Lower leg skin (tissue), 4 donors: Measurements from ENCODE around the gene NPHP3. TPM values are rescaled to one million over a fixed set of nuclear protein-coding genes. Genes with fewer than 3 reads are reported as not detected.

Experiments
- DNase-seq, 2 donors: peaks; one replicate each; pipeline ENCODE4 v3.0.0-alpha.2; 2019; ENCODE audit warnings: low spot score in 2 of 2
- H3K4me3 ChIP-seq: fragments of 200-600 bp; sonication (generic); 2 replicates; pipeline ENCODE4 v1.5.1; 2017; ENCODE audit warnings: mild to moderate bottlenecking, low read depth; ENCODE audit not compliant: poor library complexity, severe bottlenecking
- CTCF ChIP-seq, 3 donors: fragments of 450-650 bp; IDR thresholded peaks; one replicate each; pipeline ENCODE4 v1.5.1; 2016; ENCODE audit warnings: antibody characterized with exemption in 3 of 3, mild to moderate bottlenecking in 3 of 3, moderate library complexity in 2 of 3
- POLR2A ChIP-seq, 2 donors: fragments of 450-650 bp; IDR thresholded peaks; one replicate each; pipeline ENCODE4 v1.6.1; 2016 to 2017; ENCODE audit warnings: antibody characterized with exemption in 2 of 2, mild to moderate bottlenecking in 1 of 2, moderate library complexity in 1 of 2
- WGBS, 2 donors: methylation state at CpG; one replicate each; pipeline ENCODE4 v1.1.5; 2018; 5-methylcytosine and 5-hydroxymethylcytosine counted together
- intact Hi-C: fragments of 100-400 bp; cut with DNase I; formaldehyde crosslinking; loops from one replicate; pipeline ENCODE4 v1.15.0; 2023; ENCODE audit warnings: low total_unique reads
- total RNA-seq, 4 donors: library from RNA; depleted of rRNA; stranded (reverse); fragments of >200 nt; gene quantifications; one replicate each; pipeline ENCODE4 v1.1.0, GENCODE V29; 2016

NPHP3 gene
- total RNA-seq, 4 donors from 2014 or later, result 16.3 to 37.1 (median 30.2) TPM

- intact Hi-C loops, result no loop called here
- no peak for DNase-seq
- WGBS, 2 donors, result 81 to 94% methylated on average over 1 of the region's 1 CpG
- TF ChIP-seq POLR2A (IDR thresholded peaks at IDR 0.05) (no peak), CTCF (IDR thresholded peaks at IDR 0.05) (no peak)
- no peak overlapping the region for H3K4me3 ChIP-seq
Observed at GRCh38 chr3:132652640-132653270, 69.5 kb downstream of the NPHP3 start.

- H3K4me3 ChIP-seq, result no peak overlapping the region
- intact Hi-C loops, result no loop called here
- 0 to 89% methylated on average over 1 of the region's 1 CpG for WGBS, 2 donors
- DNase-seq, result no peak
- TF ChIP-seq POLR2A (IDR thresholded peaks at IDR 0.05) (no peak), CTCF (IDR thresholded peaks at IDR 0.05) (no peak)
Observed at GRCh38 chr3:132650153-132650552, 72.1 kb downstream of the NPHP3 start.

GRCh38 chr3:132645058-132645457, 77.2 kb downstream of the NPHP3 start:
- TF ChIP-seq CTCF (IDR thresholded peaks at IDR 0.05) (no peak), POLR2A (IDR thresholded peaks at IDR 0.05) (no peak)
- 95 to 100% methylated on average over 1 of the region's 1 CpG for WGBS, 2 donors
- intact Hi-C loops, result no loop called here
- DNase-seq, result no peak
- no peak overlapping the region for H3K4me3 ChIP-seq

GRCh38 chr3:132643366-132643765, 78.8 kb downstream of the NPHP3 start:
- no peak overlapping the region for H3K4me3 ChIP-seq
- TF ChIP-seq CTCF (IDR thresholded peaks at IDR 0.05), result no peak
- TF ChIP-seq POLR2A (IDR thresholded peaks at IDR 0.05), result no peak
- 69 to 80% methylated on average over 2 of the region's 2 CpGs for WGBS, 2 donors
- intact Hi-C loops, result loop anchor here (5.0 kb wide), 1 partner anchor 106 kb away; no protein-coding TSS in a partner anchor
- no peak for DNase-seq

- TF ChIP-seq POLR2A (IDR thresholded peaks at IDR 0.05) (no peak), CTCF (IDR thresholded peaks at IDR 0.05) (no peak)
- intact Hi-C loops, result loop anchor here (5.0 kb wide), 1 partner anchor 105 kb away; no protein-coding TSS in a partner anchor
- H3K4me3 ChIP-seq, result no peak overlapping the region
- 67 to 68% methylated on average over 2 of the region's 2 CpGs for WGBS, 2 donors
- no peak for DNase-seq
Observed at GRCh38 chr3:132642539-132642847, 79.7 kb downstream of the NPHP3 start.
